ENCODE measurements around the gene PLCB3.

GRCh38 chr11:64232967-64233315 lies 18.4 kb upstream of the PLCB3 start:
- TF ChIP-seq CTCF (IDR thresholded peaks at IDR 0.05; ENCODE audit: low read depth, low read length) = no peak
- TF ChIP-seq EZH2phosphoT487 (IDR thresholded peaks at IDR 0.05; ENCODE audit: low read depth) = no peak

Data from OCI-LY3 (cell line).